Measurements from ENCODE around the gene ERO1B. TPM values are rescaled to one million over a fixed set of nuclear protein-coding genes. Genes with fewer than 3 reads are reported as not detected.

The ERO1B gene
- total and polyA plus RNA-seq, 2 donors, result 5.7 to 17.3 TPM

DNA sequence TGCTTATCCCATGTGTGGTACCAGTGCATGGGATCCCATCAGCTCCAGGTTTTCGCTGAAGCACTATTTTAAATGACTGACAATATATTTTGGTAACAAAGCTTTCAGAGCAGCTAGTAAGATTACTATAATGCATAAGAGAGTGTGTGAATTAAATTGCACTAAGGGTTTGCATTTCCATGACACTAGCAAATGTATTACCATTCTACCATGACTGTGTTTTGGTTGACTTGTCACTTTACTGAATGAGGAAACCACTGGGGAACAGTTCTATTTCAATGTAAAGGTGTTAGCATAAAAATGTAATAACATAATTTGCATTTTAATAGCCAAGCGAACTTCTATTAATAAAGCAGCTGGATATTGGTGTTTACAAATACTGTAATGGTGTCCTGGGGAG, 31.7 kb upstream of the ERO1B start:
- no peaks in the 10 kb centered on the region for H3K4me1 ChIP-seq (ENCODE audit: insufficient read depth)
- H3K36me3 ChIP-seq (ENCODE audit: insufficient read depth), result no peaks in the 10 kb centered on the region
- H3K27ac ChIP-seq (ENCODE audit: low read depth), result no peak overlapping the region
- WGBS, result 90% methylated on average over 2 of the region's 2 CpGs
- DNase-seq (ENCODE audit: extremely low spot score), result no peak
- no peak overlapping the region for H3K4me3 ChIP-seq (ENCODE audit: low read depth, low read length)

- no peaks in the 10 kb centered on the region for H3K36me3 ChIP-seq (ENCODE audit: insufficient read depth)
- DNase-seq (ENCODE audit: extremely low spot score), result no peak
- H3K4me3 ChIP-seq (ENCODE audit: low read depth, low read length), result no peak overlapping the region
- H3K27ac ChIP-seq (ENCODE audit: low read depth), result no peak overlapping the region
- H3K4me1 ChIP-seq (ENCODE audit: insufficient read depth), result no peaks in the 10 kb centered on the region
- WGBS, result 63% methylated on average over 4 of the region's 4 CpGs
Observed at GRCh38 chr1:236311040-236311439, 29.3 kb upstream of the ERO1B start.

GRCh38 chr1:236308827-236309226, 27.1 kb upstream of the ERO1B start:
- no peaks in the 10 kb centered on the region for H3K36me3 ChIP-seq (ENCODE audit: insufficient read depth)
- no peak for DNase-seq (ENCODE audit: extremely low spot score)
- no peak overlapping the region for H3K4me3 ChIP-seq (ENCODE audit: low read depth, low read length)
- WGBS, result 57% methylated on average over 5 of the region's 5 CpGs
- H3K4me1 ChIP-seq (ENCODE audit: insufficient read depth), result no peaks in the 10 kb centered on the region
- no peak overlapping the region for H3K27ac ChIP-seq (ENCODE audit: low read depth)

DNA sequence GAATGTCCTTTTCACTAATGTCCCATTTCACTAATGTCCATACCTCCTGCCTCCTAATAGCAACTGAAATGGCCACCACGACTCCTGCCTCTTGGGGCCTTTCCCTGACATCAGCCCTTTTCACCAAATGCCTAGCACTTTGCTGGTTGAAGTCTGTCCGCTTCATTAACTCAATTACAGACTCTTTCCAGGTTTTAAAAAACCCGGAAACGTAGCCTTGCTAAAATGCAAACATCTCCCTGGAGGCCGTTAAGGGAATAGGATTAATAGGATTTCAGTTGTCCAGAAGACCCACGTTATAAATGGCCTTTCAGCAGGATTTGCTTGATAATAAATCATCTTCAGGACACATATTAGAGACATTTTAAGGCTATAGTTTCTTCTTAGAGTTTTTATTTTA, 25.7 kb upstream of the ERO1B start:
- H3K36me3 ChIP-seq (ENCODE audit: insufficient read depth), result no peaks in the 10 kb centered on the region
- 60% methylated on average over 6 of the region's 6 CpGs for WGBS
- DNase-seq (ENCODE audit: extremely low spot score), result no peak
- H3K27ac ChIP-seq (ENCODE audit: low read depth), result no peak overlapping the region
- no peak overlapping the region for H3K4me3 ChIP-seq (ENCODE audit: low read depth, low read length)
- H3K4me1 ChIP-seq (ENCODE audit: insufficient read depth), result no peaks in the 10 kb centered on the region

DNA sequence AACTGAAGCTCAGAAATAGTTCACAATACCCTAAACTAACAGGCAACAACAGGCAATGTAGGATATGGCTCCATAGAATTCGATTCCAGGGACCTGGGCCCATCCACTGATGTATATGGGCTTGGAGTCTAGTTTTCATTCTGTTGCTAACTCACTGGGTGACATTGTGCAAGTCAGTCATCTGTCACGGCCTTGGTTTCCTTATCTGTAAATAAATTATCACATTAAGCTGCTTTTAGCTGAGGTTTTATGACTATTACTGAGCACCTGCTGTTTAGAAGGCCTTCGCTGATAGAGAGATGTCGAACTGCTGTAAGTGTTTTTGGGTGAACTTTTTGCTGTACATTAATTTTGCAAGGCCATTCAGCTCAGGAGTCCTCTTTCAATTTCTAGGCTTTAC, 22.9 kb upstream of the ERO1B start:
- no peak for DNase-seq (ENCODE audit: extremely low spot score)
- 78% methylated on average over 4 of the region's 4 CpGs for WGBS
- Histone ChIP-seq H3K36me3 (ENCODE audit: insufficient read depth) (no peaks in the 10 kb centered on the region), H3K27ac (ENCODE audit: low read depth) (no peak overlapping the region), H3K4me3 (ENCODE audit: low read depth, low read length) (no peak overlapping the region), H3K4me1 (ENCODE audit: insufficient read depth) (no peaks in the 10 kb centered on the region)

DNA sequence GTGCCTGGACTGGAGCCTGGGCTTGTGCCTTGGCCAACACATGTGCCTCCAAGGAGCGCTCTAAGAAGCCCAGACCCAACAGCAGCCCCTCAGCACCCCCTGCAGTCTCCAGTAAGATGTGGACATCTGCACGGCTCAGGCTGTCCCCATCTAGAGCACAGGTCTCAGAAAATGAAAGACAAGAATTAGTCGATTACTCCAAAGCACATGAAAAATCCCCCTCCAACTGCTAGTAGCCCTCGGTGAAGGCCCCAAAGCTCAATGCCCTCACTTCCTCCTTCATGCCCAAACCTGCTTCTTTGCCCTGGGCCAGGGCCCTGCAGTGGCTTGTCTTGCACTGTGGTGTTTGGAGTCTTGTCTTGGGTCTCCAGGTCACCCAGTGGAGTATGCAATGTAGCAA, 21.9 kb upstream of the ERO1B start:
- DNase-seq (ENCODE audit: extremely low spot score), result no peak
- Histone ChIP-seq H3K27ac (ENCODE audit: low read depth) (no peak overlapping the region), H3K4me1 (ENCODE audit: insufficient read depth) (no peaks in the 10 kb centered on the region), H3K4me3 (ENCODE audit: low read depth, low read length) (no peak overlapping the region), H3K36me3 (ENCODE audit: insufficient read depth) (no peaks in the 10 kb centered on the region)
- WGBS, result 88% methylated on average over 4 of the region's 4 CpGs

DNA sequence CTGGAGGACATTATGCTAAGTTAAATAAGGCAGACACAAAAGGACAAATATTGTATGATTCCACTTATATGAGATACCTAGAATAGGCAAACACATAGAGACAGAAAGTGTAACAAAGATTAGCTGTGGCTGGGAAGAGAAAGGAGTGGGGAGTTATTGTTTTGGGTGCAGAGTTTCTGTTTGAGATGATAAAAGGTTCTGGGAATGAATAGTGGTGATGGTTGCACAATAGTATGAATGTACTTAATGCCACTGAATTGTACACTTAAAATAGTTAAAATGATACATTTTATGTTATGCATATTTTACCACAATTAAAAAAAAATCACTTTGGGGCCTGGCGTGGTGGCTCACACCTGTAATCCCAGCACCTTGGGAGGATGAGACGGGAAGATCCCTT, 21.2 kb upstream of the ERO1B start:
- no peak overlapping the region for H3K27ac ChIP-seq (ENCODE audit: low read depth)
- no peaks in the 10 kb centered on the region for H3K4me1 ChIP-seq (ENCODE audit: insufficient read depth)
- no peak overlapping the region for H3K4me3 ChIP-seq (ENCODE audit: low read depth, low read length)
- whole genome bisulfite sequencing, result 69% methylated on average over 2 of the region's 2 CpGs
- DNase-seq (ENCODE audit: extremely low spot score), result no peak
- no peaks in the 10 kb centered on the region for H3K36me3 ChIP-seq (ENCODE audit: insufficient read depth)

DNA sequence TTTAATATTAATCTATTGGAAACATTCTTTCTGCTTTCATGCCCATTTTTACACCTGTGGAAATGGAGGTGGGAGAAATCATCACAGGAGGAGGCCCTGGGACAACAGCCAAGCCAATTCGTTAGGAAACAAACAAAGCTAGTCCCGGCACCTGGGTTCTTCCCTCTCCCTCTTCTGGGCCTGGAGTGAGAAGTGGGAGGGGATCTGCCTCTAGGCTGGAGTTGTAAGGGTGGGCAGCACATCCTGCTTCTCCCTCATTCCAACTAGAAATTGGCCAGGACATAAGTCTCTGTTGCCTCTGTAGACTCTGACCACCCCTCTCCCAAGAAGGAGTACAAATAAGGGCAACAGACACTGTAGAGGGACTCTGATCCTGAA, 20.2 kb upstream of the ERO1B start:
- DNase-seq (ENCODE audit: extremely low spot score), result no peak
- Histone ChIP-seq H3K36me3 (ENCODE audit: insufficient read depth) (no peaks in the 10 kb centered on the region), H3K27ac (ENCODE audit: low read depth) (no peak overlapping the region), H3K4me1 (ENCODE audit: insufficient read depth) (no peaks in the 10 kb centered on the region), H3K4me3 (ENCODE audit: low read depth, low read length) (no peak overlapping the region)
- 65% methylated on average over 2 of the region's 2 CpGs for WGBS

DNA sequence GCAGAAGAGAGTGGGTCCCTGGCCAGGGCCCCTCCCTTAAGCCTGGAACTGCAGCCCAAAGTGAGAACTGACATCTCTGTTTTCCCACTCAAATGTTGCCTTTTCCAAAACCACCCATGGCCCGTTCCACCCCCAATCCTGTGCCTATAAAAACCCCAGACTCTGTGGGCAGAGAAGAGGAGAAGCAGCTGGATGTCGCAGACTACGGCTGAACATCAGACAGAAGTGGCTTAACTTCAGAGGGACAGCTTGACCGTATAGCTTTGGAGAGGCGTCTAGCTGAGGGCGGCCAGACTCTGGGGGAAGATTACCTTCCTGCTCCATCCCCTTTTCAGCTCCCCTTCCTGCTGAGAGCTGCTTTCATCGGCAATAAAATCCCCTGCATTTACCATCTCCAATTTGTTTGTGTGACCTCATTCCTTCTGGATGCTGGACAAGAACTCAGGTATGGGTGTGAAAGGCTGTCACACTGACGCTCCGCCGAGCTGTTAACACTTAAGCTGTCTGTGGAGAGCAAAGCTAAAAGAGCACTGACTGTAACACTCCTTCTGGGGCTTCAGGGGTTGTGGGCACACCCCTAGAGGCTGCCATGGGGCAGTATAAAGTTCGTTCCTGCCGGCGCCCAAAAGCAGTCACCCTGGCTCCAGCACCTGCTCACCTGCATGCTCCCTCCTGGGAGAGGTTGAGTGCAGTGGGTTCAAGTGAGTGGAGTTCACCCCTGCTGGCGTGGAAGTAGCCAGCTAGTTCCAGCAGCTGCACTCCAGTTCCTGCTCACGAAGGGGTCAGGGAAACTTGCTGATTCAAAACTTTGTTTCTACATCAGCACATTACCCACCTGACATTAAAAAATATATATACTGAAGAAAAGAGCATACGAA, 19.6 kb upstream of the ERO1B start:
- DNase-seq (ENCODE audit: extremely low spot score), result no peak
- no peak overlapping the region for H3K4me3 ChIP-seq (ENCODE audit: low read depth, low read length)
- H3K4me1 ChIP-seq (ENCODE audit: insufficient read depth), result no peaks in the 10 kb centered on the region
- H3K36me3 ChIP-seq (ENCODE audit: insufficient read depth), result no peaks in the 10 kb centered on the region
- H3K27ac ChIP-seq (ENCODE audit: low read depth), result no peak overlapping the region
- 76% methylated on average over 16 of the region's 16 CpGs for WGBS

DNA sequence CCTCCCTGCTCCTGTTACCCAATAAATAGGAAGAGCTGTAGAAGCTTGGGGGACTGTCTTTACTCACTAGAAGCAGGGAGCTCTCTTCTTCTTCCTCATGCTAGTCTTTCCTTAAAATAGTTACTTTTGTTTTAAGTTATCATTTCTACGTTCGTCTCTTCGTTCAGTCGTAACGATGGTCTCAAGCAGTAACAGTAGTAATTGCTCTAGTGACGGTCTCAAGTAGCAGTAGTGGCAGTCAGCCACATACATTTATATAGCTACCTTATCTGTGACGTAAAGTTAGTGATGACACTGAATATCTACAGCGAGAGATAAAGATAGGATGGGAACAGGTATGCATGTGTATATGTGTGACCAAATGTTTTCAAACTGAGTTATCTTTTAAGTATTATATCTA, 15.4 kb upstream of the ERO1B start:
- no peaks in the 10 kb centered on the region for H3K4me1 ChIP-seq (ENCODE audit: insufficient read depth)
- H3K27ac ChIP-seq (ENCODE audit: low read depth), result no peak overlapping the region
- H3K36me3 ChIP-seq (ENCODE audit: insufficient read depth), result no peaks in the 10 kb centered on the region
- DNase-seq (ENCODE audit: extremely low spot score), result no peak
- 32% methylated on average over 8 of the region's 8 CpGs for WGBS
- H3K4me3 ChIP-seq (ENCODE audit: low read depth, low read length), result no peak overlapping the region

GRCh38 chr1:236292425-236292824, 10.7 kb upstream of the ERO1B start:
- Histone ChIP-seq H3K36me3 (ENCODE audit: insufficient read depth) (no peaks in the 10 kb centered on the region), H3K4me3 (ENCODE audit: low read depth, low read length) (no peak overlapping the region), H3K4me1 (ENCODE audit: insufficient read depth) (no peaks in the 10 kb centered on the region), H3K27ac (ENCODE audit: low read depth) (no peak overlapping the region)
- no peak for DNase-seq (ENCODE audit: extremely low spot score)
- WGBS, result 81% methylated on average over 3 of the region's 3 CpGs

DNA sequence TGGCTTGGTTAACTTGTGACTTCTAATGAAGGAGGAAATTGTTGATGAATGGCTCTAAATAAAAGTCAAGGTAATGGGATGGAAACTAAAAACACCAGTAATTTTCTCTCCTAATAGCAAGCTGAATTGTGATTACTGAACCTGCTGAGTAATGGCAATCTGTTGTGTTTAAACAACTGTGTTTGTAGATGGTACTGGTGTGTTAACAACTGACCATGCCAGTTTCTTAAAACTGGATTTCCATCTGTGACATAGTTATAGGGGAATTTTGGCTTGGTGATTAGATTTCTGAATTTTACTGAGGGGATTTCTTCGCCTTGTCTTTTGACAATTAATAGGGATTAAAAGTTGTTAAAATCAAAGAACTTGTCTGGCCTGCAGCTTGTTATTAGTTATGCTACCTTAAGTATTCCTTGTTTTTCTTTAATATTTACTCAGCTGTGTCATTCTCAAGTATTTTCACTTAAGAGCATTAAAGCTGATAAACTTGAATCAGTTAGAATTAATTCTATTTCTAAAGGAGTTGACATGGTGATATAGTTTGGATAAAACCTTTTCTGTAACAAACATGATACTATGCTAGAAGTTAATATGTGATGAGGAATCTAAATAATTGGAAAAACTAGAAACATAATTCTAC, 7.9 kb upstream of the ERO1B start:
- Histone ChIP-seq H3K27ac (ENCODE audit: low read depth) (no peak overlapping the region), H3K4me1 (ENCODE audit: insufficient read depth) (no peaks in the 10 kb centered on the region), H3K36me3 (ENCODE audit: insufficient read depth) (no peaks in the 10 kb centered on the region), H3K4me3 (ENCODE audit: low read depth, low read length) (no peak overlapping the region)
- WGBS, result 94% methylated on average over 1 of the region's 1 CpG
- no peak for DNase-seq (ENCODE audit: extremely low spot score)

- no peaks in the 10 kb centered on the region for H3K36me3 ChIP-seq (ENCODE audit: insufficient read depth)
- no peak for DNase-seq (ENCODE audit: extremely low spot score)
- H3K27ac ChIP-seq (ENCODE audit: low read depth), result no peak overlapping the region
- H3K4me3 ChIP-seq (ENCODE audit: low read depth, low read length), result no peak overlapping the region
- 75% methylated on average over 5 of the region's 5 CpGs for WGBS
- no peaks in the 10 kb centered on the region for H3K4me1 ChIP-seq (ENCODE audit: insufficient read depth)
Observed at GRCh38 chr1:236288620-236288976, 6.8 kb upstream of the ERO1B start.

DNA sequence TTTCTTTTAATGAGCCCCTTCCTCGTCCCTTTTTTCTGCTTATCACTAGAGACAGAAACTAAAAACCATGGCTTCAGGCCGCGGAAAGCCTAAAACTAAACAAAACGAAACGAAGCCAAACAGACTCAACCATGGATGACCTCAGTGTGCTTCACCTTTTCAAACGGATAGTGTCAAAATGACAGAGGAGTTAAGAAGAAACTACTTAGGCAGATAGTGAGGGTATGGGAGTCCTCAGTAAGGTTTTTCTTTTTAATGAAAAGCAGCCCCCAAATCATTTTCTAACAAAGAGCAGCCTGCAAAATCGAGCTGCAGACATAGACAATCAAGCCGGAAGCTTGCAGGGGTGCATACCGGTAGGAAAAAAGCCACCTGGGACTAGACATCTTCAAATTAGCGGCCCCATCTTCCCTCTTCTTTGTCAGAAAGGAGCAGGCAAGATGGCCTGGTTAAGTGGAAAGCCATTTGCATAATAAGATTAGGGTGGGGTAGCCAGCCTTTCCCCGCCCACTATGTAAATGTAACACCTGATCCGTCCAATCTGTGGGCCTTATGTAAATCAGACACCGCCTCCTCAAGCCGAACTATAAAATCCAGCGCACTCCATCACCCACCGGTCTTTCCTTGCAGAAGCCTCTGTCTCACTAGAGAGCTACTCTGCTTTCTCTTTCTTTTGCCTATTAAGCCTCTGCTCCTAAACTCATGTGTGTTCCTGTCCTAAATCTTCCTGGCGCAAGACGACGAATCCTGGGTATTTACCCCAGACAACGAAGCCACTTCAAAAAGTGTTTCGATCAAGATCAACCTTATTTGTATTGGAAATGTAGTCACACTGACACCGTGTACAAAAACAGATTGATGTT, 6.2 kb upstream of the ERO1B start:
- Histone ChIP-seq H3K27ac (ENCODE audit: low read depth) (no peak overlapping the region), H3K36me3 (ENCODE audit: insufficient read depth) (no peaks in the 10 kb centered on the region), H3K4me3 (ENCODE audit: low read depth, low read length) (no peak overlapping the region), H3K4me1 (ENCODE audit: insufficient read depth) (no peaks in the 10 kb centered on the region)
- WGBS, result 81% methylated on average over 22 of the region's 22 CpGs
- no peak for DNase-seq (ENCODE audit: extremely low spot score)

All from urinary bladder (tissue), 4 donors.